ENCODE measurements around the gene RNF130. TPM values are rescaled to one million over a fixed set of nuclear protein-coding genes. Genes with fewer than 3 reads are reported as not detected.

RNF130 gene
- total and polyA plus RNA-seq, 2 of the 13 experiments (the other 11 are each of a cell fraction or from before 2014, with no cell fraction given), result 28.2 to 28.3 TPM

- POLR2A ChIA-PET, result interaction anchor here (1.3 kb wide), 1 partner anchor 182 kb away, joined by 5 read pairs; the partner anchor contains the start of gene MAML1
- in situ Hi-C loops (cut with HindIII; ENCODE audit: extremely low pct_ligation_motif_present, low pct_unique_long_range_greater_than_20kb) (no loop called here), intact Hi-C loops (cut with micrococcal nuclease; ENCODE audit: unreplicated experiment) (no loop called here)
- Histone ChIP-seq H4K20me1 (ENCODE audit: insufficient read depth, low read length) (no peaks in the 10 kb centered on the region), H3K27me3 (ENCODE audit: control insufficient read depth in 1 of 2, insufficient read depth in 2 of 2, low read length in 2 of 2) (peaks cover 0 to 15% of the 10 kb centered on the region in 2 experiments; a peak in 2 of 5 replicates), H3K79me2 (ENCODE audit: insufficient read depth, low read length) (no peaks in the 10 kb centered on the region), H3K27ac (ENCODE audit: extremely low read length, insufficient read depth, low read length) (no peak overlapping the region), H3K9me3 (ENCODE audit: low read length) (no peaks in the 10 kb centered on the region), H3K4me2 (ENCODE audit: low read depth, low read length) (peak overlapping the region; percentile 58), H2AFZ (ENCODE audit: low read length) (peak overlapping the region; percentile 42), H3K9ac (ENCODE audit: insufficient read depth, low read depth, low read length) (no peak overlapping the region), H3K36me3 (replicated peaks in 1 of 2; ENCODE audit: control insufficient read depth in 1 of 2, insufficient read depth in 2 of 2, low read length in 2 of 2) (no peaks in the 10 kb centered on the region), H3K4me3 (replicated peaks in 1 of 3; ENCODE audit: insufficient read depth in 1 of 3, low read depth in 2 of 3, low read length in 3 of 3) (no peak overlapping the region), H3K4me1 (ENCODE audit: insufficient read depth, low read length) (peaks cover 13% of the 10 kb centered on the region)
- DNase-seq (ENCODE audit: low spot score) (peak; percentile 34), ATAC-seq (peak; percentile 63), FAIRE-seq (peak; percentile 46)
- WGBS (ENCODE audit: low lambda C conversion rate), result 45% methylated on average over 4 of the region's 8 CpGs
- BruUV-seq (replicated peaks), result no TSS peak
- CTCF ChIA-PET (ENCODE audit: low intra/inter-chr PET ratio, low total read pairs), result no interaction called here
- TF ChIP-seq ZBTB20 (CRISPR knock-in tag; IDR thresholded peaks at IDR 0.05; ENCODE audit: borderline replicate concordance, low read depth), result no peak
- TF ChIP-seq ZNF142 (CRISPR knock-in tag; IDR thresholded peaks at IDR 0.05), result no peak
- no peak for TF ChIP-seq THAP8 (CRISPR knock-in tag; IDR thresholded peaks at IDR 0.05; ENCODE audit: borderline replicate concordance)
- TF ChIP-seq DNMT1 (CRISPR knock-in tag; IDR thresholded peaks at IDR 0.05), result no peak
- no peak for TF ChIP-seq ZNF251 (CRISPR knock-in tag; IDR thresholded peaks at IDR 0.05)
- TF ChIP-seq MXI1 (IDR thresholded peaks at IDR 0.05; ENCODE audit: borderline replicate concordance, low read depth, low read length), result no peak
- TF ChIP-seq ATF3 (CRISPR knock-in tag; IDR thresholded peaks at IDR 0.05), result no peak
- TF ChIP-seq HNRNPUL1 (IDR thresholded peaks at IDR 0.05; ENCODE audit: low read depth, low read length), result no peak
- no peak for TF ChIP-seq REXO4 (CRISPR knock-in tag; IDR thresholded peaks at IDR 0.05; ENCODE audit: borderline replicate concordance)
- TF ChIP-seq ZBTB39 (CRISPR knock-in tag; IDR thresholded peaks at IDR 0.05), result no peak
- TF ChIP-seq MAF1 (CRISPR knock-in tag; IDR thresholded peaks at IDR 0.05; ENCODE audit: borderline replicate concordance), result no peak
- no peak for TF ChIP-seq ZFP82 (CRISPR knock-in tag; IDR thresholded peaks at IDR 0.05; ENCODE audit: borderline replicate concordance)
- no peak for TF ChIP-seq RFXANK (CRISPR knock-in tag; IDR thresholded peaks at IDR 0.05)
- TF ChIP-seq IKZF5 (CRISPR knock-in tag; IDR thresholded peaks at IDR 0.05), result no peak
Observed at GRCh38 chr5:179914032-179914755, 157.4 kb downstream of the RNF130 start.
